ENCODE measurements around the gene MMAB. TPM values are rescaled to one million over a fixed set of nuclear protein-coding genes. Genes with fewer than 3 reads are reported as not detected.

Gene MMAB
- total RNA-seq, 4 donors from 2014 or later: 22.3 to 39.6 (median 31.1) TPM

DNA sequence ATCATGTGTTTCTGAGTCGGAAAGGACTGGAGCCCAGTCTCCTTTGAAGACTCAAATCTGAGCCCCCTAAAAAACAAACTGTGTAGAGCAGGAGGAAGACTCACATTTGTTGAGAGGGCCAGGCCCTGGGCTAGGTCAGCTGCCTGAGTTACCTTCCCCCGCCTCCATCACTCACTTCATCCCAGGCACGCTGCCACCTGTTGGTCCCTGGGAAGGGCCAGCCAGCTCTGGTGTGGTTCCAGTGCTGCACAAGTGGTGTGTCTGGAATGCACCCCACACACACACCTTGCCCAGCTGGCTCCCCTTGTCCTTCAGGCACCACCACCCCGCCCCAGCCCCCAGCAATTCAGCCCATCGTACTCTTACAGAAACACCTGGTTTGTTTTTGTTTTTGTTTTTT lies 9.3 kb upstream of the MMAB start:
- Histone ChIP-seq H3K9me3 (no peaks in the 10 kb centered on the region), H3K27ac (no peak overlapping the region), H3K36me3 (peaks cover 0 to 95% of the 10 kb centered on the region in 2 donors), H3K4me3 (no peak overlapping the region), H3K4me1 (no peaks in the 10 kb centered on the region), H3K27me3 (no peaks in the 10 kb centered on the region)
- TF ChIP-seq CTCF (IDR thresholded peaks at IDR 0.05): no peak
- no peak for TF ChIP-seq POLR2AphosphoS5 (IDR thresholded peaks at IDR 0.05)
- TF ChIP-seq EP300 (IDR thresholded peaks at IDR 0.05): no peak
- no peak for TF ChIP-seq POLR2A (IDR thresholded peaks at IDR 0.05)
- 91% methylated on average over 4 of the region's 5 CpGs; no CpG with 5 or more reads in 1 of the 2 donors for WGBS, 2 donors (ENCODE audit: low coverage in 1 of 2)
- ATAC-seq: no peak

DNA sequence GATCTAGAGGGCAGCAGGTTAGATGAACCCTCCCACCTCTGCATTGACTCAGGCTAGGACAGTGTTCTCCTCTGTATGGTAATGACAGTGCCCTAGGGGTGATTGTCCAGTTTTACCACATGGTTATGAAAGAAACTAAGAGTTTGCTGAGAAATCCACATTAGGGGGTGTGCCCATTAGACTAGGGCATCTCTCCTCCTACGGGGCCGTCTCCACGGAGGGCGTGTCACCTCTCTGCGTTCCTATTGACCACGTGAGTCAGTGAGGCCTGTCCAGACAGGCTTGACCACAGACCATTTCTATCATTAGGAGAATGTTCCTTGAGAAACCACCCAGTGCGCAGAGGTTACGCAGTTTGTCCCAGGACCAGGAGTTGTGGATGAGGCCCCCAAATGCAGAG lies 8.6 kb upstream of the MMAB start:
- no peak for ATAC-seq
- TF ChIP-seq POLR2A (IDR thresholded peaks at IDR 0.05): no peak
- TF ChIP-seq CTCF (IDR thresholded peaks at IDR 0.05): no peak
- TF ChIP-seq EP300 (IDR thresholded peaks at IDR 0.05): no peak
- no peak for TF ChIP-seq POLR2AphosphoS5 (IDR thresholded peaks at IDR 0.05)
- no peaks in the 10 kb centered on the region for H3K4me1 ChIP-seq
- 73 to 100% methylated on average over 3 to 6 of the region's 8 CpGs for WGBS, 2 donors (ENCODE audit: low coverage in 1 of 2)
- no peaks in the 10 kb centered on the region for H3K27me3 ChIP-seq
- peaks cover 0 to 95% of the 10 kb centered on the region in 2 donors for H3K36me3 ChIP-seq
- no peaks in the 10 kb centered on the region for H3K9me3 ChIP-seq
- no peak overlapping the region for H3K27ac ChIP-seq
- H3K4me3 ChIP-seq: no peak overlapping the region

GRCh38 chr12:109581334-109581691 lies 8.0 kb upstream of the MMAB start:
- ATAC-seq: no peak
- H3K27me3 ChIP-seq: no peaks in the 10 kb centered on the region
- peaks cover 0 to 95% of the 10 kb centered on the region in 2 donors for H3K36me3 ChIP-seq
- no peak overlapping the region for H3K27ac ChIP-seq
- WGBS, 2 donors (ENCODE audit: low coverage in 1 of 2): 88% methylated on average over 4 of the region's 18 CpGs; no CpG with 5 or more reads in 1 of the 2 donors
- H3K4me3 ChIP-seq: no peak overlapping the region
- no peaks in the 10 kb centered on the region for H3K4me1 ChIP-seq
- no peaks in the 10 kb centered on the region for H3K9me3 ChIP-seq
- TF ChIP-seq POLR2A (IDR thresholded peaks at IDR 0.05): no peak
- no peak for TF ChIP-seq POLR2AphosphoS5 (IDR thresholded peaks at IDR 0.05)
- TF ChIP-seq EP300 (IDR thresholded peaks at IDR 0.05): no peak
- TF ChIP-seq CTCF (IDR thresholded peaks at IDR 0.05): no peak

DNA sequence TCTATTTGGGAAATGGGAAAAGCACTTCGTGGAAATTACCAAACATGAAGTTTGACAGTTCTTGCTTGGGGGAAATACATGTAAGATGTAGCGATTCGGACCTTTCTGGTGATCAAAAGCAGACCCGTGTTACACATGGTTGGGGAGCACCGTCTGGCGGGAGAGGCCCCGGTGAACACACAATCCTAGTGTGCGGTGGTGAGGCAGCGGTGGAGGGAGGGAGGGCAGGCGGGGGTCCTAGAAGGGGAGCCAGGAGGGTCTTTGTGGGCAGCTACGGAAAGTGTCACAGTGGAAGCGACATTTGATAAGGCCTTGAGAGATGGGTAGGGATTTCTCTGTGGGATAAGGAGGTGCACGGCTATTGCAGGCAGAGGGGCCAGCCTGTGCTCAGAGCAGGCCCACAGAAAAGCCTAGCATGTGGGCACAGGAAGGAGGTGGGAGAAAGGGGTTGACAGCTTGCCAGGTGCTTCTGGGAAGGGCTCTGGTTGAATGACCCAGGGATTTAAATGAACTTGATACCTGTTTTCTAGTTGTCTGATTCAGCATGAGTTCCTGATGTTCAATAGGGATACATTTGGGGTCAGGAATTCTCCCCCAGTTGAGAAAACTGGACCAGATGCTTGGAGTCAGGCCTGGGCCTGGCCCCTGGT lies 7.5 kb upstream of the MMAB start:
- no peak overlapping the region for H3K27ac ChIP-seq
- TF ChIP-seq POLR2A (IDR thresholded peaks at IDR 0.05) (no peak), CTCF (IDR thresholded peaks at IDR 0.05) (no peak), POLR2AphosphoS5 (IDR thresholded peaks at IDR 0.05) (no peak), EP300 (IDR thresholded peaks at IDR 0.05) (no peak)
- no peak for ATAC-seq
- H3K36me3 ChIP-seq: peaks cover 0 to 95% of the 10 kb centered on the region in 2 donors
- no peak overlapping the region for H3K4me3 ChIP-seq
- 79 to 88% methylated on average over 5 to 13 of the region's 13 CpGs for WGBS, 2 donors (ENCODE audit: low coverage in 1 of 2)
- H3K4me1 ChIP-seq: no peaks in the 10 kb centered on the region
- H3K9me3 ChIP-seq: no peaks in the 10 kb centered on the region
- no peaks in the 10 kb centered on the region for H3K27me3 ChIP-seq

- no peak overlapping the region for H3K27ac ChIP-seq
- H3K4me3 ChIP-seq: no peak overlapping the region
- H3K27me3 ChIP-seq: no peaks in the 10 kb centered on the region
- H3K4me1 ChIP-seq: no peaks in the 10 kb centered on the region
- WGBS, 2 donors (ENCODE audit: low coverage in 1 of 2): 85 to 92% methylated on average over 2 to 8 of the region's 8 CpGs
- TF ChIP-seq POLR2AphosphoS5 (IDR thresholded peaks at IDR 0.05): no peak
- no peak for TF ChIP-seq POLR2A (IDR thresholded peaks at IDR 0.05)
- TF ChIP-seq CTCF (IDR thresholded peaks at IDR 0.05): no peak
- no peak for TF ChIP-seq EP300 (IDR thresholded peaks at IDR 0.05)
- ATAC-seq: no peak
- no peaks in the 10 kb centered on the region for H3K9me3 ChIP-seq
- peaks cover 0 to 93% of the 10 kb centered on the region in 2 donors for H3K36me3 ChIP-seq
Measured at GRCh38 chr12:109580272-109580671, 7.0 kb upstream of the MMAB start.

Measured in gastroesophageal sphincter (tissue), 4 donors.